GM13976 (cell line): Measurements from ENCODE around the gene NPHP1.

Source experiments
- DNase-seq: peaks from one replicate; pipeline ENCODE4 v3.0.0; 2012; ENCODE audit warnings: low spot score
- CTCF ChIP-seq: IDR thresholded peaks from 2 replicates; pipeline ENCODE4 v1.5.1; 2012; ENCODE audit warnings: borderline replicate concordance, mild to moderate bottlenecking; ENCODE audit not compliant: insufficient read depth; ENCODE audit errors: extremely low read depth, missing control alignments, control extremely low read depth
- in situ Hi-C: fragments of 300-500 bp; cut with MboI; formaldehyde crosslinking; loops from one replicate; pipeline ENCODE4 v1.12.0; 2022; ENCODE audit warnings: low sequenced_read_pairs, mixed read lengths, inconsistent platforms; ENCODE audit not compliant: unreplicated experiment

Gene NPHP1

GRCh38 chr2:110107092-110108079 is 97.4 kb downstream of the NPHP1 start:
- no peak for DNase-seq
- no peak for TF ChIP-seq CTCF
- in situ Hi-C loops, result no loop called here

GRCh38 chr2:110106642-110107041 is 98.2 kb downstream of the NPHP1 start:
- DNase-seq, result no peak
- in situ Hi-C loops, result no loop called here
- no peak for TF ChIP-seq CTCF

DNA sequence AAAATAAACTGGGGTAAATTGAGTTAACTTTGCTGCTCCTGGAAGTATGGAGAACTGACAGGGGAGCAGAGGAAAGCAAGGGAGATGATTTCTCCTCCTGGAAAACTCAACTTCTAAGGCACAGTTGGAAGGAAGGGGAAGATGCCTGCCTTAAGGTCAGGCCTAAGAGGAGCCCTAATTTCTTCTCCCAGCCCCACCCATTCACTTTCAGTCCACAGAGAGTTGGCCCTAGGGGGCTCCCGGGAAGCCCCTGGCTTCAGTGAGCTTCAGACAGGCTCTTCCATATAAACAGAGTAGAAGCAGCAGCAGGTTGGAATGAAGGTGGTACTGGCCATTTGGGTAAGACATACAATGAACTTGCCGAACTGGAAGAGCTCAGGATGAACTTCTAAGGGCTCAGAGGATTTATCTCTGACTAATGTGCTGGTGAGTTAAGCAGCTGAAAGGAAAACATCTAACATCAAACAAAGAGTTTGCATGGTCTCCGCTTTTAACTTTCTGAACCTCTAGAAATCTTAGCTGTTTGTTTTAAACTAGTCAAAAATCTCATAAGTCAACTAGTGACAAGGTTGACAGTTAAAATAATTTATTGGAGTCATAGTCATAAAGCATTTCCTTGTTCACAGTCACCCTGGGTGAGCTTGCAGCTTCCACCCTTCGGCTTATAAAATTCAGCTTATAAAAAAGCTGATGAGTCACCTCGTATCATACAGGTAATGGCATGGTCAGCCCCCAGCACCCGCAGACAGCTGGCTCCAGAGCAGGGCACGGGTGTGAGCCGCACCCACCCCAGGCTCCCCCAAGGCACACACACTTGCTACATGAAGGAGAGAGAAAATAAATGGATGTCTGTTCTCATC is 99.0 kb downstream of the NPHP1 start:
- no peak for DNase-seq
- in situ Hi-C loops, result no loop called here
- TF ChIP-seq CTCF, result no peak

- no peak for TF ChIP-seq CTCF
- in situ Hi-C loops, result no loop called here
- no peak for DNase-seq
Measured at GRCh38 chr2:110105183-110105582, 99.6 kb downstream of the NPHP1 start.

DNA sequence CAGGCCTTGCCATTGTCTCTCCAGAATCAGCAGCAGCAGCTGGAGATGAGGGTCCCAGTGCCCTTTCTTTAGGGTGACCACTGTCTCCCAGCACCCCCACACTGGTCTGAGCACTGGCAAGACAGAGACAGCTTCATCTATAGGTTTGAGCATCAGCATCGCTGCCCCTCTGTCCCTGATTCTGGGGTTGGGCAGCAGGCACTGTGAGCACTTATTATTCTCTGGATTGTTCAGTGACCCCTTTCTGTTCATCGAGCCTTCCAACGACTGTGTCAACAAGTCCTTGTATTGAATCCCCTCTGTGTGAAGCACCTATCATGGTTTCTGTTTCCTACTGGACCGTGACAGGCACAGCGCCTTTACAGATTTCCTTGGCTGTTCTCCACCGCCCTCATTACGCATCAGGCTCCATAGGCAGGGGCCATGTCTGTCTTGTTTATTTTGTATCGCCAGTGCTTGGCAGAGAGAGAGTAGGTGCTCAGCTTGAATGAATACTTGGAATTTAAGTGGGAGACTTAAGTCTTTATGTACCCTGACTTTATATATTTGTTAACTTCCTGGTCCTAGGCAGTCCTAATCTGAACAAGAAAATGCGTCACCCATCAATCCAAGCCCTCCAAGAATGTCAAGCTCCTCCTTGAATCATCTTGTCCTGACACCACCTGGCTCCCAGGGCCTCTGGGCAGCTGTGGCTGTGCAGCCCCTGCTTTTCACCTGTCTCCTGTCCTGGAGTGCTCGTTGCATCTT is 100.6 kb downstream of the NPHP1 start:
- in situ Hi-C loops, result no loop called here
- TF ChIP-seq CTCF, result no peak
- DNase-seq, result no peak

DNA sequence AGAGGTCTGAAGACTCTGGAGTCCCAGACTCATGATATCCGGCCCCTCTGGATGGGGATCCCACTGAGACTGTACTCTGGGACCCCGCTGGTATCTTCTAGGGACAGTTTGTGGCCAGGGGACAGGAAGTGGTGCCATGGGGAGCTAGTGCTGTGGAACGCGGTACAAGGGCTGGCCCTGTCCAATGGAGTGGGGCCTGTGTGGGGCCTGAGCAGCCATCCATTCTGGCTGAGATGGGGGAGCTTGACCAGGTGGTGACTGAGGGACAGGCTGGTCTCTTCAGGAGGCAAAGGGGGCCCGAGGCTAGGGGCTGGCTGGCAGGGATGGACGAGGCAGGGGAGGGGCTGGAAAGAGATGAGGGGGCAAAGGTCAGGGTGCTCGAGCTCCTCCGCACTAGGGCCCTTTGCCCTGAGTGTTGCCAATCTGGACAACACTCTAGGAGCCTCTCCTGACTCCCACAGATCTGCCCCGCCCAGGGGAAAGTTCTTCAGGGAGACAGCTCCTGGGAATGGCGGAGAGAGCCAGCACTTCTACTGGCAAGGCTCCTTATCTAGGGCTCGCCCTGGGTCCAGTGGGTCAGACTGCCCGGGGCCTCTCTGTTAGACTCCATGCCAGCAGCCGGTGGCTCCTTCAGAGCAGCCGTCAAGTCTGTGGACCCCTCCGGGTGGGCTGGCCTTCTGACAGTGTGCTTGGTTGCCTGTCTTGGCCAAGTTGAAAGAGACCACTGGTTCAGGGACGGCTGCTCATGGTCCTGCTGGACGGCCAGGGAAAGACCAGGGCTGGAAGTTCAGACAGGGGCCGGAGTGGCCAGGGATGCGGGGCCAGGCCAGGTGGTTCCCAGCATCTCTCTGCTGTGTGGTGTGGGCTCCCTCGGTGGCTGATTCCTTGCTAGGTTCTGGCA is 101.5 kb downstream of the NPHP1 start:
- in situ Hi-C loops, result no loop called here
- no peak for TF ChIP-seq CTCF
- DNase-seq, result no peak
